HG02571 (cell line): ENCODE measurements around the gene EHF.

Source experiments
- ATAC-seq: cut with Tn5 transposase; IDR thresholded peaks from one replicate; pipeline ENCODE4 v1.9.1; 2021; ENCODE audit warnings: mild to moderate bottlenecking, moderate library complexity; ENCODE audit not compliant: unreplicated experiment

The EHF gene

GRCh38 chr11:34601609-34602008 is 19.3 kb upstream of the EHF start:
- no peak for ATAC-seq

GRCh38 chr11:34602245-34602644 is 18.6 kb upstream of the EHF start:
- ATAC-seq = no peak

GRCh38 chr11:34603129-34604001 is 17.5 kb upstream of the EHF start:
- ATAC-seq = no peak

GRCh38 chr11:34604145-34604544 is 16.7 kb upstream of the EHF start:
- ATAC-seq = no peak

GRCh38 chr11:34604911-34605310 is 16.0 kb upstream of the EHF start:
- ATAC-seq = no peak

GRCh38 chr11:34605481-34606325 is 15.2 kb upstream of the EHF start:
- no peak for ATAC-seq

- no peak for ATAC-seq
These were observed 14.4 kb upstream of the EHF start for GRCh38 chr11:34606326-34607120.

- no peak for ATAC-seq
These were observed 11.6 kb upstream of the EHF start for GRCh38 chr11:34609187-34609751.

GRCh38 chr11:34609850-34610249 is 11.0 kb upstream of the EHF start:
- no peak for ATAC-seq

GRCh38 chr11:34610324-34611041 is 10.4 kb upstream of the EHF start:
- ATAC-seq = no peak

GRCh38 chr11:34613015-34613414 is 7.9 kb upstream of the EHF start:
- ATAC-seq = no peak

- peak; percentile 69 for ATAC-seq
These were observed 7.3 kb upstream of the EHF start for GRCh38 chr11:34613552-34614056.

- no peak for ATAC-seq
These were observed 6.4 kb upstream of the EHF start for GRCh38 chr11:34614344-34615104.

GRCh38 chr11:34616086-34616485 is 4.8 kb upstream of the EHF start:
- ATAC-seq = no peak

GRCh38 chr11:34616830-34617504 is 3.9 kb upstream of the EHF start:
- ATAC-seq = no peak

- ATAC-seq = no peak
These were observed 2.5 kb upstream of the EHF start for GRCh38 chr11:34618406-34618805.

GRCh38 chr11:34619062-34619516 is 1.8 kb upstream of the EHF start:
- no peak for ATAC-seq

- no peak for ATAC-seq
These were observed 691 bp upstream of the EHF start for GRCh38 chr11:34620202-34620601.

GRCh38 chr11:34621876-34622275 is 983 bp downstream of the EHF start:
- no peak for ATAC-seq
